ENCODE results near the gene ERICH3.

Gene ERICH3

DNA sequence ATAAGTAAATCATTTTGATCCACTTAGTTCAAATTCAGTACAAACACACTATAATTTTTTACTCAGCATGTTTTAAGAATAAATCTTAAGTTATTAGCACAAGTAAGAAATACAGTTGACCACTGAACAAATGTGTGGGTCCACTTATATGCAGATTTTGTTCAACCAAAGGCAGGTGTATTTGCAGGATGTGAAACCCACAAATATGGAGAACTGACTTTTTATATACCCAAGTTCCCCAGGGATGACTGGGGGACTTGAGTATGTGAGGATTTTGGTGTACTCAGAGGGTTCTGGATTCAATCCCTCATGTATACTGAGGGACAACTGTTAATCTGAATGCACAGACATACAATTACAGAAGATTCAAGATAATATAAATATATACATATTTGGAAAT, 25.7 kb upstream of the ERICH3 start:
- TF ChIP-seq POLR2AphosphoS5 (IDR thresholded peaks at IDR 0.05; ENCODE audit: low read depth, low read length) (no peak), TAF1 (IDR thresholded peaks at IDR 0.05; ENCODE audit: borderline replicate concordance, low read depth, low read length) (no peak), POLR2A (IDR thresholded peaks at IDR 0.05; ENCODE audit: low read depth, low read length) (no peak)
- FAIRE-seq (no peak), DNase-seq (ENCODE audit: insufficient read length) (no peak)

DNA sequence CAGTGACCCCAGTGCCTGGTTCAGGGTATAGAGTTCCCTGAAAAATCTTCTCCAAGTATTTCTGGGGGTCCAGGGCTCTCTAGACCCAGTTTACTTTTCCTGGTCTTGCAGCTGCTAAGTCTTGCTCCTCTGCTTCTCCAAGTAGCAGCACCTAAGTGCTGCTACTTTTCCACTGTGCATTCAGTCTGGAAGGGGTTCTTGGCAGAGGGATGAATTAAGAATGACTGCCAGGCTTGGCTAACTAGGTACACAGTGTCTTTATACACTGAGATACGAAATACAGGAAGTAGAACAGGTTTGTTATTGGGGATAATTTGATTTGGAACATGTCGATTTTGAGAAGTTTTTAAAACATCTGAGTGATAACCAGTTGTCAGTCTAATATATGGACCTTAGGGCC, 24.2 kb upstream of the ERICH3 start:
- TF ChIP-seq TAF1 (IDR thresholded peaks at IDR 0.05; ENCODE audit: borderline replicate concordance, low read depth, low read length) (no peak), POLR2AphosphoS5 (IDR thresholded peaks at IDR 0.05; ENCODE audit: low read depth, low read length) (no peak), POLR2A (IDR thresholded peaks at IDR 0.05; ENCODE audit: low read depth, low read length) (no peak)
- no peak for DNase-seq (ENCODE audit: insufficient read length)
- FAIRE-seq: no peak

DNA sequence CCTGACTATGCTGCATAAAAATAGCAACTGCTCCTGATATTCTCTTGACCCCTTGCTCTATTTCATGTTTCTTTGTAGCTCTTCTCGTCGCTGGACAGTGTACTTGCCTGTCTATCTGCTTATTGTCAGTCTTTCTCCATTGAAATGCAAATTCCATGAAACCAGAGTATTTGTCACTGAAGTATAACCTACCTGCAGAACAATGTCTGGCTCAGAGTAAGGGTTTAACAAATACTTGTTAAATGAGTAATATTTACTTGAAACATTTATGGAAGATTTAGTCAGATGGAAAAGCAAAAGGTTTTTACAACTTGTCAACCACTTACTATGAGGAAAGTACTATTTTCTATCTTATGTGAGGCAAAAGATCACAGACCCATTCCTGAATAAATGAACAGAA, 19.9 kb upstream of the ERICH3 start:
- no peak for FAIRE-seq
- DNase-seq (ENCODE audit: insufficient read length): no peak
- no peak for TF ChIP-seq POLR2A (IDR thresholded peaks at IDR 0.05; ENCODE audit: low read depth, low read length)
- TF ChIP-seq POLR2AphosphoS5 (IDR thresholded peaks at IDR 0.05; ENCODE audit: low read depth, low read length): no peak
- no peak for TF ChIP-seq TAF1 (IDR thresholded peaks at IDR 0.05; ENCODE audit: borderline replicate concordance, low read depth, low read length)

DNA sequence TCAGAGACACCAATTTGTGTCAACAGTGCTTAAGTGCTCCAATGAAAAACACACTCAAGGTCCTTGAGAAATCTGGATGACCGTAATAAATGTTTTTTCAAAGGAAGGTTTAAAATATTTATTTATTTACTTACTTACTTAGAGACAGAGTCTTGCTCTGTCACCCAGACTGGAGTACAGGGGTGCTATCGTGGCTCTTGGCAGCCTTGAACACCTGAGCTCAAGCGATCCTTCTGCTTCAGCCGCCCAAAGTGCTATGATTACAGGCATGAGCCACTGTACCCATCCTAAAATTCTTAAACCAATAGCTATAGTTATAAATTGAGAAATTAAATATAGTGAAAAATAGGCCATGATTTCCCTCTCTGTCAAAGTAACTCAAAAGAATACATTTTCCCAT, 17.3 kb upstream of the ERICH3 start:
- FAIRE-seq (no peak), DNase-seq (ENCODE audit: insufficient read length) (no peak)
- TF ChIP-seq TAF1 (IDR thresholded peaks at IDR 0.05; ENCODE audit: borderline replicate concordance, low read depth, low read length) (no peak), POLR2AphosphoS5 (IDR thresholded peaks at IDR 0.05; ENCODE audit: low read depth, low read length) (no peak), POLR2A (IDR thresholded peaks at IDR 0.05; ENCODE audit: low read depth, low read length) (no peak)

DNA sequence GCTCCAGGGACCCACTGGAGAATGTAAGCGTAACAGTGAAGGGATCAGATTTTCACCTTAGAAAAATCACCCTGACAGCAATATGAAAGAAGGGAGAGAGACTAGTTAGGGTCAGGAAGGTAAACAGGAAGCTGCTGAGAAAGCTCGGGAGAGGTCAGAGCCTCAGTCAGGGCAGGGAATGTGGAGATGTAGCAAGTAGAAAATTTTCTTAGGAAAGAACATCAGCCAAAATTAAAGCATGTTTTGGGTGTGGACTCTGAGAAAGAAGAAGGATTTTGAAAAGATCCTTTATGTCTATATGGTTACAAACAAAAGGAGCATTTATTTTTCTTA, 16.7 kb upstream of the ERICH3 start:
- no peak for DNase-seq (ENCODE audit: insufficient read length)
- no peak for FAIRE-seq
- TF ChIP-seq TAF1 (IDR thresholded peaks at IDR 0.05; ENCODE audit: borderline replicate concordance, low read depth, low read length): no peak
- no peak for TF ChIP-seq POLR2A (IDR thresholded peaks at IDR 0.05; ENCODE audit: low read depth, low read length)

DNA sequence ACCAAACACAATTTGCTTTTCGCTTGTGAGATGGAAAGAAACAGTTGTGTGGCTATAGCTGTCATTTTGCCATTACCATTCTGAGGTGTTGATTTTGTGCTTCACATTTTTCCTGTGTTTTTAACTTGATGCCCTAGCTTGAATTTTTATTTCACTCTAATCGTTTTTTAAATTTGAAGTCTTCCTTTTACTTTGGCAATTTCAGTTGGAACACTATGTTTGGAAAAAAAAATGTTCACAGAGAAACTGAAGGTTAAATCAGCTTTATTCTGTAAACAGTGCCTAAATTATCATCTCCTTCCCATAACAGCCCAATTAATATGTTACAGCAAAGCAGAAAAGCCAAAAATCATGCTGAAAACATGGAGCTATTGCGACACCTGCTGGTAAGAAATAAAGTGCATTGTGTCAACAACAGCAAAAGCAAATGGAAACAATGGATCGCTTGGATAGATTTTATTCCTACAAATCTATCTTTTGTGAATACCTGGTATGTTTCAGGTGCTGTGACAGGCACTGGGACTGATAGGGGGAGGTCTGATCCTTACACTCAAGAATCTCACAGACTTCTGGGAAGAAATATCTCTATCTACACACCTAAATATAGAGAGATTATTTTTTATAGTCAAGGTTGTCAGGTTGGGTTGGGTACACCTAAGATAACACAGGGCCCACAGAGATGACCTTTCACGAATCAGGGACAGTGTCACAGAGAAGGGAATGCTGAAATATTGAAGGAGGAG, 16.2 kb upstream of the ERICH3 start:
- FAIRE-seq: peak; percentile 42
- no peak for DNase-seq (ENCODE audit: insufficient read length)
- no peak for TF ChIP-seq POLR2A (IDR thresholded peaks at IDR 0.05; ENCODE audit: low read depth, low read length)
- TF ChIP-seq POLR2AphosphoS5 (IDR thresholded peaks at IDR 0.05; ENCODE audit: low read depth, low read length): no peak
- TF ChIP-seq TAF1 (IDR thresholded peaks at IDR 0.05; ENCODE audit: borderline replicate concordance, low read depth, low read length): no peak

DNA sequence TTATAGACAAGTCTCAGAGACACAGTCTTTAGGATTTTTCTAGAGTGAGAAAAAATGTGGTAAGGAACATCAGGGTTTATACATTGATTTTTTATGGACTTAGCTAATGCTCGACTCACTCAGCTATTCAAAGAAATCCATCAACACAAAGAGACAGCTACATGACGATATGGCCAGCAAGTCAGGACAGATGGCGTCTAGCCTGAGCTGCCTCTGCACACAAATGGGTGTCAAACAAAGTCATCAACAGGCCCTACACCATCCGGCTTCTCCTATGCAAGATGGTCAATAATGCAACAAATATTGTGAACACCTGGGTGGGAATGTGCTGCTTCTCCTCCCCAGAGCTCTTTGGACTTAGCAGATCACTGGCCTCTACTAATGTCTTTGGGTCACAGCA, 13.3 kb upstream of the ERICH3 start:
- DNase-seq (ENCODE audit: insufficient read length) (no peak), FAIRE-seq (no peak)
- TF ChIP-seq POLR2A (IDR thresholded peaks at IDR 0.05; ENCODE audit: low read depth, low read length) (no peak), POLR2AphosphoS5 (IDR thresholded peaks at IDR 0.05; ENCODE audit: low read depth, low read length) (no peak), TAF1 (IDR thresholded peaks at IDR 0.05; ENCODE audit: borderline replicate concordance, low read depth, low read length) (no peak)

DNA sequence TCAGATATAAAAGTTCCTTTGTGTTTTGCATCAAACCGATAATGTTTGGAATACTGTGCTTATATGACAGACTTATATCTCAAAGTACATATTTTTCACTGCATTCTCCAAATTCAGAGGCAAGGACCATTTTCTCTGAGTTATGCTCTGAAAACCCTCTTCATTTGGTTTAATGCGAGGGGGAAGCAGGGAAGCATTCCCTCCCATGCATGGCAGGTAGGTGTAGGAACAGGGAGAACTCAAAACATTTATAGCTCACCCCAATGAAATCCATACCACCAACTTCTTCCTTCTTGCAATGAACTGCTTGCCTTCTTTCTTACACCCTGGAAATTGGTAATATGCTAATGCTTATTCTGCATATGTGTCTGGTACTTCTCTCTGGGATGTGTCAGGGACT, 10.7 kb upstream of the ERICH3 start:
- no peak for FAIRE-seq
- no peak for TF ChIP-seq POLR2A (IDR thresholded peaks at IDR 0.05; ENCODE audit: low read depth, low read length)
- TF ChIP-seq POLR2AphosphoS5 (IDR thresholded peaks at IDR 0.05; ENCODE audit: low read depth, low read length): no peak
- TF ChIP-seq TAF1 (IDR thresholded peaks at IDR 0.05; ENCODE audit: borderline replicate concordance, low read depth, low read length): no peak
- no peak for DNase-seq (ENCODE audit: insufficient read length)

DNA sequence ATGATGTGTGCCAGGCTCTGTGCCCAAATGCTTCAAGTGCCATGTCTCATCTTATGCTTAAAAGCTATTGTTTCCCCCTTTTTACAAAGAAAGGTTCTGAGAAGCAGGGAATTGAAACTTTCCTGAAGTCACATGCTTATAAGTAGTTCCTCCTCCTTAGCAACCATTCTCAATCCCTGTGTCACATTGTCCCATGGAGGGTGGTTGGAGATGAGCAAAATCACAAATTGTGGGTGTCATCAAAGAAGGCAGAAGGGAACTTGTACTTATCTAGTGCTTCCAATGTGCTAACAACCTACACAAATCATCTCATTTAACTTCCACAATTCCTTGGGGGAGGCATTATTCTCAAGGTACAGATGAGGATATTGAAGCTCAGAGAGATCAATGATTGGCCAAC, 10.1 kb upstream of the ERICH3 start:
- no peak for FAIRE-seq
- no peak for DNase-seq (ENCODE audit: insufficient read length)
- TF ChIP-seq POLR2AphosphoS5 (IDR thresholded peaks at IDR 0.05; ENCODE audit: low read depth, low read length): no peak
- no peak for TF ChIP-seq POLR2A (IDR thresholded peaks at IDR 0.05; ENCODE audit: low read depth, low read length)
- TF ChIP-seq TAF1 (IDR thresholded peaks at IDR 0.05; ENCODE audit: borderline replicate concordance, low read depth, low read length): no peak

DNA sequence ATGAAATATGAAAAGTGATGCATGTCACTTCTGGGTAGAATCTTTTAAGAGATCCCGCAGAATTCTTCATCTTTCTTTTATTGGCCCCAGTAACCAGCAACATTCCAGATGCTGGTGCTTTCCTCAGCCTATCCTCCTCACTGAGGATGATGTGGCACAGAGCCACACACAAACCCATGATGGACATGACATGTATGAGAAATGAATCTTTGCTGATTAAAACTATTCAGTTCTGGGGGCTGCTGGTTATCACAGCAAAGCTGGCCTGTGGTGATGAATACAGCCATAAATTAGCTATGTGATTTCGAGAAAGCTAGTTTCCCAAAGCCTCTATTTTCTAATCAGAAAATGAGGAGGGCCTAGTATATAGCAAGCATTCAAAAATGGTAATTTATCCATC, 8.3 kb upstream of the ERICH3 start:
- DNase-seq (ENCODE audit: insufficient read length) (no peak), FAIRE-seq (no peak)
- no peak for TF ChIP-seq TAF1 (IDR thresholded peaks at IDR 0.05; ENCODE audit: borderline replicate concordance, low read depth, low read length)
- no peak for TF ChIP-seq POLR2A (IDR thresholded peaks at IDR 0.05; ENCODE audit: low read depth, low read length)
- TF ChIP-seq POLR2AphosphoS5 (IDR thresholded peaks at IDR 0.05; ENCODE audit: low read depth, low read length): no peak

DNA sequence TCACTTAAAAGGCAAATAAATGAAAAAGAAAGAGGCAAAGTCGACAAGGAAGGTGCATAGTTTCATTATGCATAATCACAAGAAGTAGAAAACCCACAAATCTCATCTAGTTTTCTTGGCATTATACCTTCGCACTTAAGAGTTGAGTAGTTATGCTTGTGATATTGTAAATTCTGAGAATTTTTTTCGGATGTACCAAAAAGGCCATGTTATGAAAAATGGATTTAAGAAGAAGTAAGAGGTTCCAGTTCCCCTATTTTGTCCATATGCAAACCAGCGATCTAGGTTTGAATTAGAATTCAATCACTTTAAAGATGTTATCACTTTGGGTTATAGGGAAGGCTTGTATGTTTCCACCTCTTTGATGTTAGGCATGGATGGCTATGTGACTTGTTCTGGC, 7.9 kb upstream of the ERICH3 start:
- TF ChIP-seq TAF1 (IDR thresholded peaks at IDR 0.05; ENCODE audit: borderline replicate concordance, low read depth, low read length) (no peak), POLR2AphosphoS5 (IDR thresholded peaks at IDR 0.05; ENCODE audit: low read depth, low read length) (no peak), POLR2A (IDR thresholded peaks at IDR 0.05; ENCODE audit: low read depth, low read length) (no peak)
- peak; percentile 54 for FAIRE-seq
- no peak for DNase-seq (ENCODE audit: insufficient read length)

DNA sequence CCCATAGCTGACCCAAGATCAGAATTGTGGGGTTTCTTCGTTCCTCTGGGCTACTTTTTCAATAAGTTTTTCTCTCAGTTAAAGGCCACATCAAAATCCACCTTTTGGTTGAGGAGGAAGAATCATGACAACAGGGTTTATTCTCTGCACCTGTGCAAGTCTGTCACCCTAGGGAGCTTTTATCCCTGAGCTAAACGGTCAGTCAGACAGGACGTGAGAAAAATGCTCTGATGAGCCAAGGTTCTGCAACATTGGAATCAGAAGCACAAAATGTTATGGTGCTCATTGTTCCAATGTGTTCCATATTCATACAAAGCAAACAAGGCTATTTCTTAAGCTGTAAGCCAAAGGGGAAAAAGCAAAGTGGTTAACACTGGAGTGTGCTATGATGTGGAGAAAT, 7.4 kb upstream of the ERICH3 start:
- TF ChIP-seq POLR2A (IDR thresholded peaks at IDR 0.05; ENCODE audit: low read depth, low read length): no peak
- no peak for TF ChIP-seq TAF1 (IDR thresholded peaks at IDR 0.05; ENCODE audit: borderline replicate concordance, low read depth, low read length)
- TF ChIP-seq POLR2AphosphoS5 (IDR thresholded peaks at IDR 0.05; ENCODE audit: low read depth, low read length): no peak
- no peak for DNase-seq (ENCODE audit: insufficient read length)
- FAIRE-seq: no peak

Data from GM12892 (cell line).